NCI-H526 (cell line): ENCODE measurements around the gene QSOX2.

ENCODE experiments used
- DNase-seq, 2 experiments: peaks; one replicate each; lab custom pipeline; 2025; lab: John Stamatoyannopoulos, UW

Gene QSOX2, protein sequence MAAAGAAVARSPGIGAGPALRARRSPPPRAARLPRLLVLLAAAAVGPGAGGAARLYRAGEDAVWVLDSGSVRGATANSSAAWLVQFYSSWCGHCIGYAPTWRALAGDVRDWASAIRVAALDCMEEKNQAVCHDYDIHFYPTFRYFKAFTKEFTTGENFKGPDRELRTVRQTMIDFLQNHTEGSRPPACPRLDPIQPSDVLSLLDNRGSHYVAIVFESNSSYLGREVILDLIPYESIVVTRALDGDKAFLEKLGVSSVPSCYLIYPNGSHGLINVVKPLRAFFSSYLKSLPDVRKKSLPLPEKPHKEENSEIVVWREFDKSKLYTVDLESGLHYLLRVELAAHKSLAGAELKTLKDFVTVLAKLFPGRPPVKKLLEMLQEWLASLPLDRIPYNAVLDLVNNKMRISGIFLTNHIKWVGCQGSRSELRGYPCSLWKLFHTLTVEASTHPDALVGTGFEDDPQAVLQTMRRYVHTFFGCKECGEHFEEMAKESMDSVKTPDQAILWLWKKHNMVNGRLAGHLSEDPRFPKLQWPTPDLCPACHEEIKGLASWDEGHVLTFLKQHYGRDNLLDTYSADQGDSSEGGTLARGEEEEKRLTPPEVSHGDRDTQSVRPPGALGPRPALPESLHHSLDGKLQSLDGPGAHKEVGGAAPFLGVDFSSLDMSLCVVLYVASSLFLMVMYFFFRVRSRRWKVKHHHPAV

DNA sequence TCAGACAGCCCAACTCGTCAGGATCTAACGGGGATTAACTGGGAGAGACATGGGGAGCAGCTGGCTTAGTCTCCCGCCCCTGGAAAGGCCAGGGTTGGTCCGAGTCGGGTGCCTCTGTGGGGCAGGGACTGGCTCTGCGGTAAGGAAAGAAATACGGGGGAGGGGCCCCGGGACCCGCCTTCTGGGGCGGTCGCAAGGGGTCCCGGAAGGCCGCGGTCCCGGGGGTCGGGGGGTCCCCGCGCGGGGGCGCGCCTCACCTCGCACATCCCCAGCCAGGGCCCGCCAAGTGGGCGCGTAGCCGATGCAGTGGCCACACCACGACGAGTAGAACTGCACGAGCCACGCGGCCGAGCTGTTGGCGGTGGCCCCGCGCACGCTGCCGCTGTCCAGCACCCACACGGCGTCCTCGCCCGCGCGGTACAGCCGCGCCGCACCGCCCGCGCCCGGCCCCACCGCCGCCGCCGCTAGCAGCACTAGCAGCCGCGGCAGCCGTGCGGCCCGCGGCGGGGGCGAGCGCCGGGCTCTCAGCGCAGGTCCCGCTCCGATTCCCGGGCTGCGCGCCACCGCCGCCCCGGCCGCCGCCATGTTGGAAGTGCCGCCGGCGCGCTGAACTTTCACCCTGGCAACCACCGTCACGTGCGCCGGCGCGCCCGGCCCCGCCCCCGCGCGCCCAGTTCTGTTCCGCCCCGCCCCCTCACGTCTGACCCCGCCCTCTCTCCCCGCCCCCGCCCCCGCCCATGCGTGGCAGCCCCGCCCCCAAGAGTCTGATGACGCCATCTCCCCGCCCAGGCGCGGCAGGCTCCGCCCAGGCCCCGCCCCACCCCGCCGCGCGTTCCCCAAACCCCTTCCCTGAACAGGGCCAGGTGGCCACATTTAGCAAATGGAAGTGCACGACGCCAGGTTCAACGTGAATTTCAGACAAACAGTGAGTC is at the start of gene QSOX2:
Gene QSOX2, minus strand, starts transcription at position 594 of the 932 bp plus-strand sequence. Its CDS starts 9 bp downstream, at position 585.
- peak in 1 of 2 experiments; percentile 78 for DNase-seq

- no peak for DNase-seq
These were observed 49.4 kb upstream of the QSOX2 start for GRCh38 chr9:136295055-136295454.

- no peak for DNase-seq
These were observed 48.8 kb upstream of the QSOX2 start for GRCh38 chr9:136294437-136294836.

- no peak for DNase-seq
These were observed 48.0 kb upstream of the QSOX2 start for GRCh38 chr9:136293476-136294077.

DNA sequence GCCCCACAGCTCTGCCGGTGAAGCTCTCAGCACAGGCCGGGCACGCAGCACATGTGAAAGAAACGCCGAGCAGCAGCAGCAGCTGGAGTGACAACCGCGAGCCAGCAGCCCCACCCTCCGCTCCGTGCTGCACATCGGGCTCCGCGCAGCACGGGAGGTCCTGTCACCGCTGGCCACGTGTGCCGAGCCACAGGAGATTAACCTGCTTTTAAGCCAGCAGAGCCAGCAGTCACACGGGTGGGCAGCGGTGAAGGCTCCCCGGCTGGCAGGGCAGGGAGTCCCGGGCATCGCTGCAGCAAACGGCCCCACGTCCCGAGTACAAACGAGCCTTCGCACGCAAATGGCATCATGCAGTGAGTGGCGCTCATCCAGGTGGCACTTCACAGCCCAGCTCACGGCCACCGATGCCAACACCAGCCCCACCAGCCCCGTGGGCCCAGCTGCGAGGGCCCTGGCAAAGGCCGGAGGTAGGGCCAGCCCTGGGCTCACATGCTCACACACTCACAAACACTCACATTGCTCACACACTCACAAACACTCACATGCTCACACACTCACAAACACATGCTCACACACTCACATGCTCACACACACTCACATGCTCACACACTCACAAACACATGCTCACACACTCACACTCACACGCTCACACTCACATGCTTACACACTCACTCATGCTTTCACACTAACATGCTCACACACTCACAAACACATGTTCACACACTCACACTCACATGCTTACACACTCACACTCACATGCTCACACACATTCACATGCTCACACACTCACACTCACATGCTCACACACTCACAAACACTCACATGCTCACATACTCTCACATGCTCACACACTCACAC is 47.2 kb upstream of the QSOX2 start:
- DNase-seq: peak in 1 of 2 experiments; percentile 32

DNA sequence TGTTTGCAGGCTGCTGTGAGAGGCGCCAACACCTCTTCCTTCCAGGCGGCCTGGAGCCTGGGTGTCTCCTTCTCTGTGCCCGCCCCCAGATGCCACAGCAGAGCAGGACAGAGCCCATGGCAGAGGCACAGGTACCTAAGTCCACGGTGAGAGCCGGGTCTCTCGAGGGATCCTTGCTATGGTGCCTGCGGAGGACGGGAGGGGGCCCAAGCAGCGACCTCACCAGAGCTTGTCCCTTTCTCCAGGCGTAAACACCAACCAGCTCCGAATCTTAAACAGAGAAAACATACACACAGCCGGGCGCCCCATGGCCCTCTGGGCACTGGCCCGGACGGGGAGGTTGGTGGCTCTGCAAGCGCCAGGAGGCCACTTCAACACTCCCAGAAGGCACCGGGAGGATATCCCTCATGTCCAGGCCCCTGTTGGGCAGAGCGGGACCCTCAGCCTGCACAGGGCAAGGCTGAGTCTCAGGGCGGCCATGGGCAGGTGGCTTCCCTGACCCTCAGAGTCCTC is 46.5 kb upstream of the QSOX2 start:
- DNase-seq: no peak

DNA sequence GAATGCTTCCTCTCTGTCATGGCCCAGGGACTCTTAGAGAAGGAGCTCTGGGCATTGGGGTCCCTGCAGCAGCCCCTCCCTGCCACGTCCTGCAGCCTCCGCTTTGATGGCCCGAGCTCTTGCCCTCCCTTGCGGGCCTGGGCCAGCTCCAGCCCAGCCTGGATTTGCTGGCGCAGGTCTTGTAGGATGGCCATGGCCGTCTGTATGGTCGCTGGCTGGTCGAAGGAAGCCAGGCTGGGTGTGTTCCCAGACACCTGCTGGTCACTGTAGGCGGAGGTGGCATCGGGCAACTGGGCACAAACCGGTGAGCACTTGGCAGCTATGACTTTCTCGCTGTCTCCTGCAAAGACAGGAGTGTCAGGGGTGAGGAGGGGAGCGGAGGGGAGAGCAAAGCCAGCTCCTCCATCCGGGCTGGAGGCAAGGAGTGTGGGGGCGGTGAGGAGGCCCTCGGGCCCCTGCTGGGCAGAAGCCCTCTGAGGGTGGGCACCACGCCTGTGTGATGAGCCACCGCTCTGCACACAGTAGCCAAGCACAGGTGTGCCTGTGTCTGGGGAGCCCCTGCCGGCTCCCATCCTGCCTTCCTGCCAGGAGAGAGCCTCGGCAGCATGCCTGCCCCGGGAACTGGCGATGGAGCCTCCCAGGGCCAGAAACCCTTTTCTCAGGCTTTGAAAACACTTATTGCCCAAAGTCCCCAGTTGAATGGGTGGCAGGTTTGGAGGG is 45.9 kb upstream of the QSOX2 start:
- DNase-seq: no peak

DNA sequence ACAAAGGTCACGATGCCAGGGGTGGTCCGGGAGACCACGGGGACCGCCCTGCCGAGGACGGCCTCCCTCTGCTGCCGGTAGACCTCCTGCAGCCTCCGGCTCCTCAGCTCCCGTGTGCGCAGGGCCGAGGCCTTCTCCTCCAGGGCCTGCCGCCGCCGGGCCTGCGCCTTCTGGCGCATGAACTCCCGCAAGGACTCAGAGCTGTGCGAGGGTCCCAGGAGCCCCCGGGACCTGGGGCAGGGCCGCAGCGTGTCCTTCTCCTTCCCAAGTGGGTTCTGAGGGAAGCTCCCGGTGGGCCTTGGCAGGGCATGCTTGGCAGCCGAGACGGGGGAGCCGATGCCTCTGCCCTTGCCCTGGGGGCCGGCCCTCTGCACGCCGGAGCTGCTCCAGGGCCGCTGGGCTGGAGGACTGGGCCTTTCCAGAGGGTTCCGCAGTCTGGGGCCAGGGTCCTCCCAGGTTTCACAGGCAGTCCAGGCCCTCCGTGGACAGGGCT is 44.9 kb upstream of the QSOX2 start:
- DNase-seq: no peak

- no peak for DNase-seq
These were observed 44.3 kb upstream of the QSOX2 start for GRCh38 chr9:136289651-136290507.

DNA sequence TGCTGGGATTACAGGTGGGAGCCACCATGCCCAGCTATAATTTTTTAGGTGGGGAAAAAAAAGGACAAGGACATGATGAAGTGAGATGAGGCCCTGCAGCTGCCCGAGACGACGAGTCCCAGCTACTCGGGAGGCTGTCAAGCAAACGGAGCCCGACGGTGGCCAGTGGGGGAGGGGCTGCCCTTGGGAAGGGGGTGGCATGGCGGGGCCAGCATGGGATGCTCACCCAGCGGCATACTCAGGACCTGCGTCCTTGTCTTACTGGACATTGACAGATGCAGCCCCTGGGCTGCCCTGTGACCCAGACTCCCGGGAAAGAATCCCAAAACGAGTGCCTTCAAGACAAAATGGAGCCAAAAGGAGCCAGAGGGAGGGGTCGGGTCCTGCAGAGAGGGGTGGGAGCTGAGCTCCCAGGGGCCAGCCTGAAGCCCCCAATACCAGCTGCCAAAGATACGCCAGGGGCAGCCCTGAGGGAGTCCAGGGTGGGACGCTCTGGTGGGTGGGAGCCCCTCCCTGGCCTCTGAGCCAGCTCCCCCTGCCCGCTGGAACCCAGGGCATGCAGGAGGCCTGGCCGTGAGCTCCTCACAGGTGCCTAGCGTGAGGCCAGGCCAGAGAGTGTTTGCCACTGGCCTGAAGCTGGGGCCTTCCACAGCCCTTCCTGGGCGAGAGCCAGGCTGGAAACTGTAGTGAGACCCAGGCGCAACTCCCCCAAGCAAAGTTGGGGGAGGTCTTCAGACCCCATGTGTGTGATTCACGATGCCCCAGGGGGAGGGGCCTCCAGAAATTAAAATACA is 42.5 kb upstream of the QSOX2 start:
- no peak for DNase-seq

DNA sequence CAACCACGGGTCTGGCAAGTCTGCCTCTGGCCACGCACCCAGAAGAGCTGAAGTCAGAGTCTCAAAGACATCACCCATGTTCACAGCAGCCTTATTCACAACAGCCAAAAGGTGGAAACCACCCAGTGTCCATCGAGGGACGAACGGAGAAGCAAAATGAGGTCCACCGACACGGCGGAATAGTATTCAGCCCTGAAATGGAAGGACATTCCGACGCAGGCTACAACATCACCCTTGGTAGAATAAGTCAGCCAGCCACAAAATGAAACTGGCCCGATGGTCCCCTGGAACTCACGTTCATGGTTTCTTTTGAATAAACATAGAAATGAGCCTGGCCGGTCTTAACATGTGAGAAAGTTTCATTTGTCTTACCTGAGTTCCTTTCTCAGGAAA is 41.4 kb upstream of the QSOX2 start:
- no peak for DNase-seq

DNA sequence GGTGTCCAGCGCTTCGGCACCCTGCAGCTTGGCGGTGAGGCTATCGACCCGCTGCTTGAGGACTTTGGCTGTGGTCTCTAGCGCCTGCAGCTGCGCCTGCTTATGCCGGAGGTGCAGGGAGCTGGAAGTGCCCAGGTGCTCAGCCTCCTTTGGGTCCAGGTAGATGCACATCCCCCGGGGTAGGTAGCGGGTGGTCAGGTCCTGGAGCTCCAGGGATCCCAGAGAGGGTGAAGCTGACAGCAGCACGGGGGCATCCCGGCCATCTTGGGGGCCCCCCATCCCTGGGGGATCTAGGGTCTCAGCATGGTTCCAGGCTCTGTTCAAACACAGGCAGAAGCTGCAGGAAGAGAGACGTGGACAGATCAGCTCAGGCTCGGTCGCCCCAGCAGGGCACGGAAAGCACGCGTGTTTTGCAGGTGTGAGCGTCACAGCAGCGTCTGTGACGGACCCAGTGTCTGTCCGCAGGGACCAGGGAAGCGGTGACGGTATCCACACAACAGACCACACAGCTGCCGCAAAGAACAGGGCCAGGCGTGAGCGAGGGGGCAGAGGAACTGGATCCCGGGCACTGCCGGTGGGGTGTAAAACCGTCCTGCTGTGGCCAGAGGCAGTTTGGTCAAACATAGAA is 40.9 kb upstream of the QSOX2 start:
- DNase-seq: no peak

DNA sequence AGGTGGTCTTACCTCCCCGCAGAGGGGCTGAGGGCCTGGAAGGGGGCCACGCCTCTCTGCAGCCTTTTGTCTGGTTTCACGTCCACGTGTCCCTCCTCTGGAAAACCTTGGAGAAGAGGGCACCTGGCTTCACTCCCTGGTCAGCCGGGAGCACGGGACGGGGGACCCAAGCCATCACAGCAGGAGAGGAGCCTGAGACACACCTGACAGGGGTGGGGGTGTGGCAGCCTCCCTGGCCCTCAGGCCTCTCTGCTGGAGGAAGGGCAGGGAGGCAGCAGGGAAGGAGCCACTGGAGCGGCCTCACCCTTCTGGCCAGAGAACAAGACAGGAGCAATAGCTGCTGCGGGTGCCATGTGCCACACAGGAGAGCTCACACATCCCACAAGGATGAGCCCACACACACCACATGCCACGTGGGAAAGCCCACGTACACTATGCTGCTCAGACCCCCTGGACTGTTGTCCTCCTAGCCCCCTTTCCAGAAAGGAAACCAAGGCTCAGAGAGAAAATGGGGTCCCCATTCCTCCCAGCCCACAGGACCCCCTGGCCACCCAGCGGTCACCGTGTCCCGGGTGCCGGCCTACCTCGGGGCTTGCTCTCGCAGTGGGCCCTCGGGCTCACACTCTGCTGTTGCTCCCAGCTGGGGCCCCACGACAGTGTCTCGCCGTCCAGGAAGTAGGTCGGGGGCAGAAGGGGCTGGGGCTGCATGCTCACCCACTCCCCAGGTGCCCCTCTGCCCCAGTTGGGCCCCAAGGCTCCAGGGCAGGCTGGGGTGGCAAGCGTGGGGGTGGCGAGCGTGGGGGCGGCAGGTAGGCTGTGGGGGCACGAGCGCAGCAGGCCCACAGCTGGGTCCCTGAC is 40.1 kb upstream of the QSOX2 start:
- no peak for DNase-seq

- DNase-seq: no peak
These were observed 39.3 kb upstream of the QSOX2 start for GRCh38 chr9:136284951-136285350.

DNA sequence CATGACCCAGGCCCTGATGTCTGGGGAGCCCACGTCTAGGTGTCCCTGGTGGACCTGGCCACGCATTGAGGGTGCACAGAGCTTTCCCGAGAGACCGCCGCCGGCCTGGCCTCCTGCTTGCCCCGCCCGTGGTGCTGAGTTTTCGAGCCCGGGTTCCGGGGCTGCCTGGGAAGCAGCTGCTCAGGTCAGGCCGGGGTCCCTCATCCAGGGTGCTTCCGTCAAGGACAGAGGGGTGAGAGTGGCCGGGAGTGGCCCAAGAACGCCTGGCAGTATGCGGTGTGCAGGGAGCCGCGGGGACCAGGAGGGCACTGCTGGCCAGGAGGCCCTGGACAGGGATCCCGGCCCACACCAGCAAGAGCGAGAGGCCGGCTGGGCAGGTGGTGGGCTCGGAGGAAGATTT is 38.7 kb upstream of the QSOX2 start:
- no peak for DNase-seq
